ENCODE results near the gene GPA33.

GPA33 gene

GRCh38 chr1:167090314-167090942 lies at the start of gene GPA33:
Gene GPA33, minus strand, starts transcription at chr1:167090377. Its CDS starts 90 bp downstream, at chr1:167090287.
- DNase-seq = peak; percentile 26

GRCh38 chr1:167138703-167139102 lies 48.5 kb upstream of the GPA33 start:
- DNase-seq = no peak

GRCh38 chr1:167137793-167138510 lies 47.8 kb upstream of the GPA33 start:
- no peak for DNase-seq

GRCh38 chr1:167137332-167137781 lies 47.2 kb upstream of the GPA33 start:
- DNase-seq = no peak

- no peak for DNase-seq
Measured at GRCh38 chr1:167136806-167137205, 46.6 kb upstream of the GPA33 start.

- DNase-seq = no peak
Measured at GRCh38 chr1:167136191-167136614, 46.0 kb upstream of the GPA33 start.

GRCh38 chr1:167135281-167135840 lies 45.2 kb upstream of the GPA33 start:
- DNase-seq = no peak

GRCh38 chr1:167132301-167133010 lies 42.3 kb upstream of the GPA33 start:
- no peak for DNase-seq

GRCh38 chr1:167130829-167131510 lies 40.8 kb upstream of the GPA33 start:
- DNase-seq = no peak

GRCh38 chr1:167128261-167129227 lies 38.4 kb upstream of the GPA33 start:
- DNase-seq = no peak

- no peak for DNase-seq
Measured at GRCh38 chr1:167127661-167128060, 37.5 kb upstream of the GPA33 start.

- DNase-seq = no peak
Measured at GRCh38 chr1:167127236-167127635, 37.1 kb upstream of the GPA33 start.

GRCh38 chr1:167126811-167127210 lies 36.6 kb upstream of the GPA33 start:
- DNase-seq = no peak

GRCh38 chr1:167126317-167126716 lies 36.1 kb upstream of the GPA33 start:
- DNase-seq = no peak

- no peak for DNase-seq
Measured at GRCh38 chr1:167122568-167122967, 32.4 kb upstream of the GPA33 start.

GRCh38 chr1:167122121-167122480 lies 31.9 kb upstream of the GPA33 start:
- DNase-seq = no peak

- peak; percentile 32 for DNase-seq
Measured at GRCh38 chr1:167121375-167122120, 31.4 kb upstream of the GPA33 start.

- no peak for DNase-seq
Measured at GRCh38 chr1:167120899-167121298, 30.7 kb upstream of the GPA33 start.

GRCh38 chr1:167119696-167120095 lies 29.5 kb upstream of the GPA33 start:
- no peak for DNase-seq

- DNase-seq = no peak
Measured at GRCh38 chr1:167118188-167118587, 28.0 kb upstream of the GPA33 start.

GRCh38 chr1:167117225-167117624 lies 27.0 kb upstream of the GPA33 start:
- DNase-seq = no peak

Measured in activated CD4-positive, alpha-beta T cell treated with anti-CD3 and anti-CD28 coated beads, Interleukin-10, Interleukin-2, amounts not matched to agents 100 ng/mL and 50 ng/mL, durations not matched to agents 16 hours and 8 hours (primary cell).